Adrenal gland (tissue), 12 donors: ENCODE results near the gene PURA. TPM values are rescaled to one million over a fixed set of nuclear protein-coding genes. Genes with fewer than 3 reads are reported as not detected.

Source experiments
- DNase-seq, 7 donors: peaks; one replicate each; pipeline ENCODE4 v3.0.0-alpha.2; 2019 to 2020
- H3K27ac ChIP-seq, 5 donors: fragments of 200-600 bp; sonication (generic) in 4 of 5; 1 replicate in 3 of 5; 2 replicates in 2 of 5; pipeline versions ENCODE4 v1.5.1 to v1.8.0; 2016 to 2020; ENCODE audit warnings: mild to moderate bottlenecking in 1 of 5
- H3K27me3 ChIP-seq: fragments of 200-600 bp; 2 replicates; pipeline ENCODE4 v1.8.0; 2021
- H3K36me3 ChIP-seq, 2 donors: fragments of 200-600 bp; replicated peaks in 1 of 2; 1 replicate in 1 of 2; 2 replicates in 1 of 2; pipeline versions ENCODE4 v1.5.1 to v1.8.0; 2018 to 2022
- H3K4me1 ChIP-seq, 2 donors: fragments of 200-600 bp; replicated peaks in 1 of 2; 1 replicate in 1 of 2; 2 replicates in 1 of 2; pipeline versions ENCODE4 v1.5.1 to v1.8.0; 2018 to 2021
- H3K4me3 ChIP-seq, 4 donors: fragments of 200-600 bp; sonication (generic) in 3 of 4; one replicate each; pipeline ENCODE4 v1.5.1; 2016 to 2018
- H3K9me3 ChIP-seq, 3 donors: fragments of 200-600 bp; sonication (generic) in 1 of 3; replicated peaks in 1 of 3; 1 replicate in 2 of 3; 2 replicates in 1 of 3; pipeline versions ENCODE4 v1.5.1 to v1.8.0; 2016 to 2021
- CTCF ChIP-seq, 6 experiments: fragments of 450-650 bp in 4 of 6; fragments of 200-600 bp in 2 of 6; sonication (generic) in 1 of 6; IDR thresholded peaks; 1 replicate in 5 of 6; 2 replicates in 1 of 6; pipeline versions ENCODE4 v1.5.1 to v1.8.0; 2016 to 2021; ENCODE audit warnings: antibody characterized with exemption in 6 of 6, mild to moderate bottlenecking in 2 of 6, moderate library complexity in 1 of 6
- POLR2A ChIP-seq, 2 donors: fragments of 450-650 bp; IDR thresholded peaks; one replicate each; pipeline ENCODE4 v1.6.1; 2017; ENCODE audit warnings: antibody characterized with exemption in 2 of 2, mild to moderate bottlenecking in 2 of 2, moderate library complexity in 1 of 2
- WGBS, 4 donors: extraction: QIAGEN DNeasy Blood & Tissue Kit in 2 of 4; methylation state at CpG; one replicate each; pipeline versions ENCODE4 v1.1.5 to v1.1.7; 2013 to 2017; 5-methylcytosine and 5-hydroxymethylcytosine counted together
- intact Hi-C, 2 donors: fragments of 100-400 bp; cut with DNase I; formaldehyde crosslinking; loops; one replicate each; pipeline versions ENCODE4 v1.14.1 to v1.15.0; 2022 to 2023
- polyA plus RNA-seq, 3 donors: library from polyadenylated mRNA; stranded (reverse); fragments of 200-250 nt in 2 of 3; fragments of 350-450 nt in 1 of 3; fragmentation: Illumina TruSeq in 1 of 3; extraction: RNeasy Lipid Tissue Mini Kit (QIAGEN cat#74804) in 1 of 3; gene quantifications; one replicate each; pipeline ENCODE4 v1.2.3, GENCODE V29; 2013 to 2014
- total RNA-seq, 9 donors: library from RNA; depleted of rRNA in 4 of 9; stranded (reverse); fragments of >200 nt in 4 of 9; fragments of 120-200 nt in 1 of 9; fragmentation: NEBNext Ultra II Directional in 1 of 9; extraction: Animal tissue kit (Norgen Biotek cat#: 25700) in 1 of 9; gene quantifications; one replicate each; pipeline versions ENCODE4 v1.1.0 to v1.2.4, GENCODE V29; 2013 to 2023
- donor health status: healthy with polysubstance abuse.
- donor health status: Bipolar disorder and iron deficiency.
- donor health status: DM: yes; HTN: yes; CAD: no.
- donor health status: DM: no; HTN: no; CAD: no.
- donor health status: DM: no; HTN: no; CAD: no.
- donor health status: DM: yes; HTN: yes; CAD: no.

The PURA gene
- total and polyA plus RNA-seq, 12 donors, result 4.9 to 37.0 (median 21.7) TPM

- TF ChIP-seq CTCF (IDR thresholded peaks at IDR 0.05) (no peak), POLR2A (IDR thresholded peaks at IDR 0.05) (no peak)
- 0 to 2% (median 0%) methylated on average over 1 to 28 of the region's 28 CpGs for WGBS, 4 donors
- Histone ChIP-seq H3K27me3 (no peaks in the 10 kb centered on the region), H3K4me3 (peak overlapping the region in 3 of 4 donors; percentile 61 to 89 (median 65)), H3K4me1 (peaks cover 27 to 80% of the 10 kb centered on the region in 2 donors), H3K9me3 (no peaks in the 10 kb centered on the region), H3K27ac (peak overlapping the region; percentile 71 to 99 (median 96)), H3K36me3 (no peaks in the 10 kb centered on the region)
- intact Hi-C loops, result loop anchor here in 1 of 2 donors (5.0 kb wide), 1 partner anchor 34 kb away; no protein-coding TSS in a partner anchor
- peak; percentile 18 to 64 (median 34) for DNase-seq
Measured at GRCh38 chr5:140113180-140113698, 670 bp upstream of the PURA start.

GRCh38 chr5:140114341-140115185, 654 bp downstream of the PURA start:
- Histone ChIP-seq H3K27me3 (no peaks in the 10 kb centered on the region), H3K4me3 (peak overlapping the region; percentile 7 to 89 (median 54)), H3K4me1 (peaks cover 27 to 79% of the 10 kb centered on the region in 2 donors), H3K27ac (peak overlapping the region; percentile 59 to 99 (median 96)), H3K9me3 (no peaks in the 10 kb centered on the region), H3K36me3 (no peaks in the 10 kb centered on the region)
- intact Hi-C loops, result loop anchor here in 1 of 2 donors (5.0 kb wide), 1 partner anchor 33 kb away; no protein-coding TSS in a partner anchor
- TF ChIP-seq POLR2A (IDR thresholded peaks at IDR 0.05) (peak; percentile 52 to 62), CTCF (IDR thresholded peaks at IDR 0.05) (no peak)
- peak; percentile 72 to 90 (median 83) for DNase-seq
- WGBS, 4 donors, result 2 to 9% (median 5%) methylated on average over 9 to 65 of the region's 65 CpGs

GRCh38 chr5:140115186-140115500, 1.2 kb downstream of the PURA start:
- no peaks in the 10 kb centered on the region for H3K27me3 ChIP-seq
- no peaks in the 10 kb centered on the region for H3K36me3 ChIP-seq
- peak overlapping the region in 2 of 4 donors; percentile 65 to 89 for H3K4me3 ChIP-seq
- DNase-seq, result no peak
- 20 to 33% (median 25%) methylated on average over 1 of the region's 1 CpG for WGBS, 4 donors
- H3K27ac ChIP-seq, result peak overlapping the region in 3 of 5 donors; percentile 84 to 96 (median 96)
- no peaks in the 10 kb centered on the region for H3K9me3 ChIP-seq
- intact Hi-C loops, result no loop called here
- TF ChIP-seq POLR2A (IDR thresholded peaks at IDR 0.05) (no peak), CTCF (IDR thresholded peaks at IDR 0.05) (no peak)
- H3K4me1 ChIP-seq, result peaks cover 27 to 73% of the 10 kb centered on the region in 2 donors

DNA sequence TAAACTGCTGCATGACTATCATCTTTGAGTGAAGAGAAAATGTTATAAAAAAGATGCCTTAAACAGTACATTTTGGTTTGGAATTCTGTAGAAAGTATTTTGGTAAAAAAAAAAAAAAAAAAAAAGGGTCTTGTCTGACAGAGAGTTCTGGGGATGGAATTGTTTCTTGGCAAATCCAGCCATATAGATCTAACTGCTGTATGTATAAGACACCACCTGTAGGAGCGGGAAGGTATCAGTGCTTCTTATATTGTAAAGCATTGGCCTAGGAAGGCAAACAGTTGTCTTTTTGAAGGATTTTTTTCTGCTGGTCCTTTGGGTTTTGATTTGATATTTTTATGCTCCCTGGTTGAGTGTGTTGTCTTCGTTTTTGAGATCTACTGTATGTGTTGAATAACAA, 2.8 kb downstream of the PURA start:
- no peak overlapping the region for H3K27ac ChIP-seq
- no peaks in the 10 kb centered on the region for H3K27me3 ChIP-seq
- no peaks in the 10 kb centered on the region for H3K9me3 ChIP-seq
- H3K4me3 ChIP-seq, result no peak overlapping the region
- no peaks in the 10 kb centered on the region for H3K36me3 ChIP-seq
- no peak for DNase-seq
- no peak for TF ChIP-seq POLR2A (IDR thresholded peaks at IDR 0.05)
- no peak for TF ChIP-seq CTCF (IDR thresholded peaks at IDR 0.05)
- peaks cover 27 to 59% of the 10 kb centered on the region in 2 donors for H3K4me1 ChIP-seq
- 72 to 80% (median 76%) methylated on average over 2 of the region's 2 CpGs for WGBS, 4 donors
- intact Hi-C loops, result no loop called here
